ENCODE results near the gene MXI1. TPM values are rescaled to one million over a fixed set of nuclear protein-coding genes. Genes with fewer than 3 reads are reported as not detected.
"Not testable (repeated sequence)": the region's sequence is repeated elsewhere in the genome, so short reads cannot be mapped to it uniquely, and the experiment has no call there.

MXI1 gene
- total RNA-seq, 1 donor from 2014 or later = 31.5 TPM

GRCh38 chr10:110190170-110190569, 17.2 kb upstream of the MXI1 start:
- Mint-ChIP-seq H3K4me1 (ENCODE audit: low read depth, unreplicated experiment) (peaks cover 3% of the 10 kb centered on the region), H3K27ac (ENCODE audit: unreplicated experiment) (no peak overlapping the region), H3K27me3 (ENCODE audit: low read depth, unreplicated experiment) (peaks cover 10% of the 10 kb centered on the region), H3K4me3 (ENCODE audit: unreplicated experiment) (no peak overlapping the region), H3K9me3 (ENCODE audit: unreplicated experiment) (no peaks in the 10 kb centered on the region), H3K36me3 (ENCODE audit: low read depth, unreplicated experiment) (no peaks in the 10 kb centered on the region)
- TF ChIP-seq EZH2 (IDR thresholded peaks at IDR 0.05; ENCODE audit: insufficient read depth, low read length) = no peak
- TF ChIP-seq CTCF (IDR thresholded peaks at IDR 0.05; ENCODE audit: insufficient read depth, low read depth, low read length) = no peak
- H3K36me3 ChIP-seq (ENCODE audit: insufficient read depth, low read length) = no peaks in the 10 kb centered on the region
- no peaks in the 10 kb centered on the region for H3K9me3 ChIP-seq (ENCODE audit: insufficient read depth, low read depth, low read length)
- no peak overlapping the region for H3K27ac ChIP-seq (ENCODE audit: low read depth, low read length)
- DNase-seq (ENCODE audit: low read depth) (no peak), FAIRE-seq (no peak)
- no peaks in the 10 kb centered on the region for H3K27me3 ChIP-seq (ENCODE audit: insufficient read depth, low read length)
- no peaks in the 10 kb centered on the region for H3K4me1 ChIP-seq (ENCODE audit: insufficient read depth, low read length)
- no peaks in the 10 kb centered on the region for H3K79me2 ChIP-seq (ENCODE audit: insufficient read depth, low read length)
- no peak overlapping the region for H2AFZ ChIP-seq (ENCODE audit: low read depth, low read length)
- H3K4me2 ChIP-seq (ENCODE audit: low read length) = no peak overlapping the region
- no peaks in the 10 kb centered on the region for H4K20me1 ChIP-seq (ENCODE audit: insufficient read depth, low read length)
- H3K9ac ChIP-seq (ENCODE audit: low read length) = no peak overlapping the region
- no peak overlapping the region for H3K4me3 ChIP-seq (ENCODE audit: insufficient read depth, low read depth, low read length)

- TF ChIP-seq EZH2 (IDR thresholded peaks at IDR 0.05; ENCODE audit: insufficient read depth, low read length) = no peak
- TF ChIP-seq CTCF (IDR thresholded peaks at IDR 0.05; ENCODE audit: insufficient read depth, low read depth, low read length) = no peak
- Histone ChIP-seq H3K4me1 (ENCODE audit: insufficient read depth, low read length) (no peaks in the 10 kb centered on the region), H2AFZ (ENCODE audit: low read depth, low read length) (no peak overlapping the region), H4K20me1 (ENCODE audit: insufficient read depth, low read length) (no peaks in the 10 kb centered on the region), H3K4me3 (ENCODE audit: insufficient read depth, low read depth, low read length) (no peak overlapping the region), H3K4me2 (ENCODE audit: low read length) (no peak overlapping the region), H3K36me3 (ENCODE audit: insufficient read depth, low read length) (no peaks in the 10 kb centered on the region), H3K9ac (ENCODE audit: low read length) (no peak overlapping the region), H3K27ac (ENCODE audit: low read depth, low read length) (no peak overlapping the region), H3K9me3 (ENCODE audit: insufficient read depth, low read depth, low read length) (no peaks in the 10 kb centered on the region), H3K79me2 (ENCODE audit: insufficient read depth, low read length) (no peaks in the 10 kb centered on the region), H3K27me3 (ENCODE audit: insufficient read depth, low read length) (no peaks in the 10 kb centered on the region)
- FAIRE-seq (no peak), DNase-seq (ENCODE audit: low read depth) (no peak)
- no peaks in the 10 kb centered on the region for H3K36me3 Mint-ChIP-seq (ENCODE audit: low read depth, unreplicated experiment)
- H3K4me1 Mint-ChIP-seq (ENCODE audit: low read depth, unreplicated experiment) = peaks cover 3% of the 10 kb centered on the region
- no peak overlapping the region for H3K27ac Mint-ChIP-seq (ENCODE audit: unreplicated experiment)
- H3K27me3 Mint-ChIP-seq (ENCODE audit: low read depth, unreplicated experiment) = peaks cover 21% of the 10 kb centered on the region
- no peak overlapping the region for H3K4me3 Mint-ChIP-seq (ENCODE audit: unreplicated experiment)
- no peaks in the 10 kb centered on the region for H3K9me3 Mint-ChIP-seq (ENCODE audit: unreplicated experiment)
Measured at GRCh38 chr10:110192552-110192951, 14.9 kb upstream of the MXI1 start.

DNA sequence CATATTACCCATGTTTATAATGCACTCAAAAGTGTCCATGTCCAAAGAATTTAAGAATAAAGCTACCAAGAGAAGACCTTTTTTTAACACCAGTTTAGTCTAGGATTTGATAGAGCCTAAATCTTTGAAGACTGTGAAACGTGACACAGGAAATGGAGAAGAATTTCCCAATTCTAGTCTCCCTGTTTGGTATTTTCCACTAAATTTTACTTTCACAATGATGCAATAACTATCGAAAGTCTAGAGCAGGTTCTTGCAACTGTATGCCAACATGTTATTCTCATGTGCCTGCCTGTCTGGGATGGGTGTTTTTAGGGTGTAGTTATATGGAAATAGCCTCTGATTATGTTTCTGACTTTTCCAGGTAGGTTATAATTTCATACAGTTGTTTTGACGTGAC, 6.9 kb upstream of the MXI1 start:
- Histone ChIP-seq H4K20me1 (ENCODE audit: insufficient read depth, low read length) (no peaks in the 10 kb centered on the region), H3K4me1 (ENCODE audit: insufficient read depth, low read length) (no peaks in the 10 kb centered on the region), H3K27ac (ENCODE audit: low read depth, low read length) (no peak overlapping the region), H3K9me3 (ENCODE audit: insufficient read depth, low read depth, low read length) (no peaks in the 10 kb centered on the region), H2AFZ (ENCODE audit: low read depth, low read length) (no peak overlapping the region), H3K4me2 (ENCODE audit: low read length) (no peak overlapping the region), H3K9ac (ENCODE audit: low read length) (no peak overlapping the region), H3K4me3 (ENCODE audit: insufficient read depth, low read depth, low read length) (no peak overlapping the region), H3K79me2 (ENCODE audit: insufficient read depth, low read length) (no peaks in the 10 kb centered on the region), H3K27me3 (ENCODE audit: insufficient read depth, low read length) (peaks cover 19% of the 10 kb centered on the region), H3K36me3 (ENCODE audit: insufficient read depth, low read length) (no peaks in the 10 kb centered on the region)
- Mint-ChIP-seq H3K4me3 (ENCODE audit: unreplicated experiment) (no peak overlapping the region), H3K27me3 (ENCODE audit: low read depth, unreplicated experiment) (peaks cover 54% of the 10 kb centered on the region), H3K27ac (ENCODE audit: unreplicated experiment) (no peak overlapping the region), H3K36me3 (ENCODE audit: low read depth, unreplicated experiment) (peaks cover 1% of the 10 kb centered on the region), H3K9me3 (ENCODE audit: unreplicated experiment) (no peaks in the 10 kb centered on the region), H3K4me1 (ENCODE audit: low read depth, unreplicated experiment) (no peaks in the 10 kb centered on the region)
- DNase-seq (ENCODE audit: low read depth) = no peak
- FAIRE-seq = no peak
- TF ChIP-seq CTCF (IDR thresholded peaks at IDR 0.05; ENCODE audit: insufficient read depth, low read depth, low read length) = no peak
- no peak for TF ChIP-seq EZH2 (IDR thresholded peaks at IDR 0.05; ENCODE audit: insufficient read depth, low read length)

DNA sequence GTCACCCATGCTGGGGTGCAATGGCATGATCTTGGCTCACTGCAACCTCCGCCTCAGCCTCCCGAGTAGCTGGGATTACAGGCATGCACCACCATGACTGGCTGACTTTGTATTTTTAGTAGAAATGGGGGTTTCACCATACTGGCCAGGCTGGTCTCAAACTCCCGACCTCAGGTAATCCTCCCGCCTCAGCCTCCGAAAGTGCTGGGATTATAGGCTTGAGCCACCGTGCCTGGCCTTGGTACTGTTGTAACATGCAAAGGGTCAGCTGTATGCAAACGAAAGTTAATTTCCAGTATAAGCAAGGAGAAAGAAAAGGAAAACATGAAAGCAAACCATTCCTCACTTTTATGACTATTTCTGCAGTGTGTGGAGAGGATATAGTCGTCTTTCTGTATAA, 6.4 kb upstream of the MXI1 start:
- H3K27ac Mint-ChIP-seq (ENCODE audit: unreplicated experiment); H4K20me1 ChIP-seq (ENCODE audit: insufficient read depth, low read length); FAIRE-seq; H3K79me2 ChIP-seq (ENCODE audit: insufficient read depth, low read length); DNase-seq (ENCODE audit: low read depth); H3K9me3 Mint-ChIP-seq (ENCODE audit: unreplicated experiment); H3K4me3 Mint-ChIP-seq (ENCODE audit: unreplicated experiment); H3K4me2 ChIP-seq (ENCODE audit: low read length); H3K9ac ChIP-seq (ENCODE audit: low read length); H3K36me3 ChIP-seq (ENCODE audit: insufficient read depth, low read length); H3K4me1 Mint-ChIP-seq (ENCODE audit: low read depth, unreplicated experiment); H2AFZ ChIP-seq (ENCODE audit: low read depth, low read length); H3K27ac ChIP-seq (ENCODE audit: low read depth, low read length); H3K4me3 ChIP-seq (ENCODE audit: insufficient read depth, low read depth, low read length); H3K4me1 ChIP-seq (ENCODE audit: insufficient read depth, low read length); H3K36me3 Mint-ChIP-seq (ENCODE audit: low read depth, unreplicated experiment); H3K9me3 ChIP-seq (ENCODE audit: insufficient read depth, low read depth, low read length): not testable (repeated sequence)
- H3K27me3 Mint-ChIP-seq (ENCODE audit: low read depth, unreplicated experiment) = peaks cover 49% of the 10 kb centered on the region
- peaks cover 21% of the 10 kb centered on the region for H3K27me3 ChIP-seq (ENCODE audit: insufficient read depth, low read length)
